Stimulated activated naive CD8-positive, alpha-beta T cell treated with anti-CD3 and anti-CD28 coated beads, Interleukin-15, Interleukin-2, amounts not matched to agents 100 U/mL and 50 U/mL, for 24 hours (primary cell): Measurements from ENCODE around the gene LRRC31.

Experiments
- ATAC-seq: fragments of 150-1000 bp; cut with Tn5 transposase; one replicate; pipeline ENCODE4 v1.10.0; 2021
- DNase-seq: peaks from one replicate; pipeline ENCODE4 v3.0.0; 2021

The LRRC31 gene

GRCh38 chr3:169869484-169870220 lies at the start of gene LRRC31:
Gene LRRC31 (minus strand): TSS chr3:169869935. CDS start chr3:169869807, 128 bp downstream.
- no peak for ATAC-seq
- no peak for DNase-seq

GRCh38 chr3:169914321-169914720 lies 44.6 kb upstream of the LRRC31 start:
- no peak for ATAC-seq

GRCh38 chr3:169913323-169913722 lies 43.6 kb upstream of the LRRC31 start:
- no peak for DNase-seq

More at GRCh38 chr3:169914321-169914720, 44.6 kb upstream of the LRRC31 start:
- no peak for DNase-seq

GRCh38 chr3:169911272-169911671 lies 41.5 kb upstream of the LRRC31 start, which contains the start of gene SAMD7:
Gene SAMD7 (plus strand): TSS chr3:169911572. CDS start chr3:169919499, 7,927 bp downstream.
- ATAC-seq, result no peak

More at GRCh38 chr3:169913323-169913722, 43.6 kb upstream of the LRRC31 start:
- ATAC-seq, result no peak

GRCh38 chr3:169907944-169908343 lies 38.2 kb upstream of the LRRC31 start:
- DNase-seq (no peak), ATAC-seq (no peak)

More at GRCh38 chr3:169911272-169911671, 41.5 kb upstream of the LRRC31 start, which contains the start of gene SAMD7:
- no peak for DNase-seq

- no peak for DNase-seq
These were observed 37.7 kb upstream of the LRRC31 start for GRCh38 chr3:169907476-169907875.

GRCh38 chr3:169905404-169905803 lies 35.7 kb upstream of the LRRC31 start:
- ATAC-seq, result no peak
- DNase-seq, result no peak

More at GRCh38 chr3:169907476-169907875, 37.7 kb upstream of the LRRC31 start:
- ATAC-seq, result no peak

GRCh38 chr3:169901453-169901852 lies 31.7 kb upstream of the LRRC31 start:
- ATAC-seq (no peak), DNase-seq (no peak)

GRCh38 chr3:169897284-169897683 lies 27.5 kb upstream of the LRRC31 start:
- DNase-seq (no peak), ATAC-seq (no peak)

- no peak for ATAC-seq
- DNase-seq, result no peak
These were observed 25.3 kb upstream of the LRRC31 start for GRCh38 chr3:169895072-169895471.

GRCh38 chr3:169894110-169894509 lies 24.4 kb upstream of the LRRC31 start:
- DNase-seq, result no peak
- no peak for ATAC-seq

GRCh38 chr3:169891886-169892285 lies 22.2 kb upstream of the LRRC31 start:
- DNase-seq, result no peak
- no peak for ATAC-seq

GRCh38 chr3:169886671-169887070 lies 16.9 kb upstream of the LRRC31 start:
- ATAC-seq (no peak), DNase-seq (no peak)

- DNase-seq (no peak), ATAC-seq (no peak)
These were observed 11.0 kb upstream of the LRRC31 start for GRCh38 chr3:169880576-169881250.

- DNase-seq (no peak), ATAC-seq (no peak)
These were observed 10.3 kb upstream of the LRRC31 start for GRCh38 chr3:169879845-169880575.

- DNase-seq, result no peak
- no peak for ATAC-seq
These were observed 9.3 kb upstream of the LRRC31 start for GRCh38 chr3:169879013-169879557.

- ATAC-seq (no peak), DNase-seq (no peak)
These were observed 1.6 kb upstream of the LRRC31 start for GRCh38 chr3:169871129-169871886.

GRCh38 chr3:169868369-169868768 lies 1.4 kb downstream of the LRRC31 start:
- no peak for DNase-seq
- no peak for ATAC-seq

- ATAC-seq (no peak), DNase-seq (no peak)
These were observed 2.0 kb downstream of the LRRC31 start for GRCh38 chr3:169867584-169868210.

- ATAC-seq (peak; percentile 83), DNase-seq (peak; percentile 31)
These were observed 4.5 kb downstream of the LRRC31 start for GRCh38 chr3:169865176-169865767.

- ATAC-seq, result no peak
These were observed 5.5 kb downstream of the LRRC31 start for GRCh38 chr3:169864270-169864669.

More at GRCh38 chr3:169864270-169864669, 5.5 kb downstream of the LRRC31 start:
- DNase-seq, result no peak
